Measurements from ENCODE around the gene IRF5. TPM values are rescaled to one million over a fixed set of nuclear protein-coding genes. Genes with fewer than 3 reads are reported as not detected.

Gene IRF5
- total and polyA plus RNA-seq, 10 of the 15 experiments (the other 5 are each of a cell fraction or from before 2014, with no cell fraction given): 5.4 to 90.3 (median 61.7) TPM

DNA sequence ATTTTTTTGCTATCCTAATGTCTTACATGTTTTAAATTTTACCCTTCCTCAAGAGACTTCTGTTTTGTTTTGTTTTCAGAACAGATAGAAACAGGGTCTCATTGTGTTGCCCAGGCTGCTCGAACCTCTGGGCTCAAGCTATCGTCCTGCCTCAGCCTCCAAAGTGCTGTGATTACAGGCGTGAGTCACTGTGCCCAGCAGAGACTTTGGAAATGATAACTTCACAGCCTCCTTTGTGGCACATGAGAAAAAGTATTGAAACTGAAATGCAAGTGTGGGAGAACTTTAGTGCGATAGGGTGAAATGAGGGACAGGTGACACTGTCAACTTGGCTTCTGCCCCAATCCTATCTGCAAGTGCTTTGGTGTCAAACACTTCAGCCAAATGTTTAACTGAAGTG is 21.6 kb downstream of the IRF5 start:
- no peaks in the 10 kb centered on the region for H4K20me1 ChIP-seq (ENCODE audit: control insufficient read depth, insufficient read depth)
- H3K27ac ChIP-seq (ENCODE audit: control insufficient read depth, insufficient read depth): no peak overlapping the region
- no peak for FAIRE-seq
- peaks cover 16 to 33% of the 10 kb centered on the region in 2 experiments; a peak in 3 of 4 replicates for H3K36me3 ChIP-seq (ENCODE audit: control insufficient read depth in 2 of 2, insufficient read depth in 2 of 2, low read length in 1 of 2)
- H3K4me3 ChIP-seq: no peak overlapping the region
- ChIA-PET SMC1A (ENCODE audit: uncharacterized antibody, unreplicated experiment) (interaction anchor here (0.6 to 1.4 kb wide), 6 partner anchors 9 to 52 kb away, joined by 3 to 5 read pairs (median 4); no protein-coding TSS in a partner anchor), RAD21 (ENCODE audit: unreplicated experiment) (no interaction called here), POLR2A (interaction anchor here (0.9 to 10.3 kb wide), 2 partner anchors 17 to 106 kb away, joined by 3 to 107 read pairs; no protein-coding TSS in a partner anchor), CTCF (interaction anchor here (1.0 to 2.5 kb wide), 3 partner anchors 12 to 132 kb away, joined by 3 to 9 read pairs (median 9); no protein-coding TSS in a partner anchor)
- intact Hi-C loops (cut with micrococcal nuclease; ENCODE audit: unreplicated experiment): loop anchor here (5.0 kb wide), 1 partner anchor 133 kb away; no protein-coding TSS in a partner anchor
- ATAC-seq: no peak
- BruUV-seq (replicated peaks): no TSS peak
- H3K9me3 ChIP-seq (replicated peaks; ENCODE audit: control insufficient read depth, insufficient read depth, low read length): no peaks in the 10 kb centered on the region
- H3K4me2 ChIP-seq (ENCODE audit: control insufficient read depth, insufficient read depth): no peak overlapping the region
- peaks cover 33% of the 10 kb centered on the region for H3K4me1 ChIP-seq (ENCODE audit: control insufficient read depth, insufficient read depth, low read length)
- no peaks in the 10 kb centered on the region for H3K27me3 ChIP-seq (replicated peaks in 1 of 2; ENCODE audit: control insufficient read depth in 2 of 2, insufficient read depth in 2 of 2, low read length in 1 of 2)
- in situ Hi-C loops (cut with MboI): no loop called here
- no peak overlapping the region for H2AFZ ChIP-seq (ENCODE audit: control insufficient read depth, low read depth, low read length)
- 98% methylated on average over 4 of the region's 4 CpGs for WGBS (ENCODE audit: insufficient coverage, insufficient replicate concordance, low lambda C conversion rate, missing lambda C conversion rate)
- no peak overlapping the region for H3K9ac ChIP-seq (ENCODE audit: control insufficient read depth, insufficient read depth, low read length)
- TF ChIP-seq EZH2 (IDR thresholded peaks at IDR 0.05; ENCODE audit: borderline replicate concordance, control insufficient read depth, low read depth, low read length) (no peak), BCL3 (IDR thresholded peaks at IDR 0.05; ENCODE audit: borderline replicate concordance, insufficient read depth, low read depth, low read length, poor library complexity, severe bottlenecking) (no peak), ZNF217 (IDR thresholded peaks at IDR 0.05) (no peak), RELA (IDR thresholded peaks at IDR 0.05; ENCODE audit: borderline replicate concordance, partially characterized antibody) (no peak), KDM1A (IDR thresholded peaks at IDR 0.05; ENCODE audit: borderline replicate concordance) (no peak), HDAC2 (IDR thresholded peaks at IDR 0.05) (no peak)
- no peak for DNase-seq (ENCODE audit: low read depth, low spot score)
- H3K79me2 ChIP-seq (ENCODE audit: control insufficient read depth, insufficient read depth, low read length): no peaks in the 10 kb centered on the region; the same call in 1 of the 2 replicates
